DOHH2 (cell line): ENCODE measurements around the gene TRAPPC5.
"Not testable (repeated sequence)": the region's sequence is repeated elsewhere in the genome, so short reads cannot be mapped to it uniquely, and the experiment has no call there.

Source experiments
- H3F3A ChIP-seq: fragments of 200-600 bp; sonication (generic), shearing (Covaris generic); 2 replicates; pipeline ENCODE4 v1.6.0; 2016; ENCODE audit warnings: antibody characterized with exemption, mild to moderate bottlenecking; ENCODE audit not compliant: control insufficient read depth, insufficient read depth
- H3K27ac ChIP-seq: fragments of 200-600 bp; sonication (generic); 2 replicates; pipeline ENCODE4 v1.5.1; 2014; ENCODE audit warnings: low read depth, mild to moderate bottlenecking, low read length, moderate library complexity
- H3K27me3 ChIP-seq: fragments of 200-600 bp; sonication (generic); 2 replicates; pipeline ENCODE4 v1.6.1; 2014; ENCODE audit warnings: mild to moderate bottlenecking, low read length, mixed read lengths; ENCODE audit not compliant: control insufficient read depth
- H3K36me3 ChIP-seq: fragments of 200-600 bp; sonication (generic); 2 replicates; pipeline ENCODE4 v1.6.1; 2014; ENCODE audit warnings: mild to moderate bottlenecking, low read length, moderate library complexity, mixed read lengths; ENCODE audit not compliant: control insufficient read depth
- H3K4me1 ChIP-seq: fragments of 200-600 bp; sonication (generic); 2 replicates; pipeline ENCODE4 v1.6.1; 2014; ENCODE audit warnings: mild to moderate bottlenecking, low read length, mixed read lengths; ENCODE audit not compliant: control insufficient read depth
- H3K4me2 ChIP-seq: fragments of 200-600 bp; sonication (generic); 2 replicates; pipeline ENCODE4 v1.6.0; 2014; ENCODE audit warnings: mild to moderate bottlenecking, low read length, moderate library complexity
- H3K4me3 ChIP-seq: fragments of 200-600 bp; sonication (generic); 2 replicates; pipeline ENCODE4 v1.5.1; 2014; ENCODE audit warnings: mild to moderate bottlenecking, low read length, mixed read lengths
- H3K79me2 ChIP-seq: fragments of 200-600 bp; sonication (generic); 2 replicates; pipeline ENCODE4 v1.6.1; 2014; ENCODE audit warnings: mild to moderate bottlenecking, low read length, mixed read lengths; ENCODE audit not compliant: control insufficient read depth
- H3K9me2 ChIP-seq: fragments of 200-600 bp; sonication (generic); replicated peaks from 2 replicates; pipeline ENCODE4 v1.6.1; 2014; ENCODE audit warnings: mild to moderate bottlenecking, low read length, mixed read lengths; ENCODE audit not compliant: control insufficient read depth
- H3K9me3 ChIP-seq: fragments of 200-600 bp; sonication (generic); 2 replicates; pipeline ENCODE4 v1.6.1; 2014; ENCODE audit warnings: antibody characterized with exemption, low read length, mixed read lengths; ENCODE audit not compliant: control insufficient read depth, insufficient read depth
- H4K20me1 ChIP-seq: fragments of 200-600 bp; sonication (generic); 2 replicates; pipeline ENCODE4 v1.6.0; 2014; ENCODE audit warnings: low read depth, mild to moderate bottlenecking, antibody characterized with exemption, low read length, moderate library complexity; ENCODE audit not compliant: control insufficient read depth, insufficient read depth
- CTCF ChIP-seq: fragments of 200-600 bp; sonication (generic); IDR thresholded peaks from one replicate; pipeline ENCODE4 v1.5.1; 2014; ENCODE audit warnings: antibody characterized with exemption, mild to moderate bottlenecking, low read depth, low read length; ENCODE audit not compliant: poor library complexity, severe bottlenecking
- EZH2phosphoT487 ChIP-seq: fragments of 200-600 bp; sonication (generic); IDR thresholded peaks from 2 replicates; pipeline ENCODE4 v1.6.1; 2017; ENCODE audit warnings: borderline replicate concordance, mild to moderate bottlenecking, antibody characterized with exemption, low read length, moderate library complexity, mixed read lengths

Gene TRAPPC5

GRCh38 chr19:7642295-7643030 is 38.2 kb upstream of the TRAPPC5 start:
- Histone ChIP-seq H3K9me2 (no peaks in the 10 kb centered on the region), H3K4me1 (peaks cover 22% of the 10 kb centered on the region), H3F3A (peaks cover 6% of the 10 kb centered on the region; the same call in 1 of the 2 replicates), H3K36me3 (peaks cover 13% of the 10 kb centered on the region; the same call in 1 of the 2 replicates), H3K9me3 (peaks cover 5% of the 10 kb centered on the region; the same call in 1 of the 2 replicates), H3K27me3 (no peaks in the 10 kb centered on the region), H3K79me2 (peaks cover 13% of the 10 kb centered on the region), H4K20me1 (no peaks in the 10 kb centered on the region), H3K4me3 (no peak overlapping the region), H3K27ac (no peak overlapping the region), H3K4me2 (no peak overlapping the region)
- TF ChIP-seq CTCF (no peak), EZH2phosphoT487 (no peak)

- Histone ChIP-seq H3K79me2 (peaks cover 7% of the 10 kb centered on the region), H4K20me1 (no peaks in the 10 kb centered on the region), H3K4me2 (no peak overlapping the region), H3F3A (peaks cover 6% of the 10 kb centered on the region; the same call in 1 of the 2 replicates), H3K27ac (no peak overlapping the region), H3K9me2 (no peaks in the 10 kb centered on the region), H3K27me3 (no peaks in the 10 kb centered on the region), H3K9me3 (peaks cover 5% of the 10 kb centered on the region; the same call in 1 of the 2 replicates), H3K4me3 (no peak overlapping the region), H3K36me3 (peaks cover 13% of the 10 kb centered on the region; the same call in 1 of the 2 replicates), H3K4me1 (peaks cover 22% of the 10 kb centered on the region)
- TF ChIP-seq CTCF, result no peak
- TF ChIP-seq EZH2phosphoT487, result no peak
Measured at GRCh38 chr19:7643031-7643415, 37.6 kb upstream of the TRAPPC5 start.

GRCh38 chr19:7643629-7644549 is 36.7 kb upstream of the TRAPPC5 start:
- not testable (repeated sequence) for H3K9me3 ChIP-seq, H3K4me3 ChIP-seq, H3K79me2 ChIP-seq, H3F3A ChIP-seq, H3K27me3 ChIP-seq, H3K9me2 ChIP-seq, H4K20me1 ChIP-seq, H3K27ac ChIP-seq, H3K4me2 ChIP-seq
- Histone ChIP-seq H3K4me1 (peaks cover 30% of the 10 kb centered on the region), H3K36me3 (peaks cover 13% of the 10 kb centered on the region; the same call in 1 of the 2 replicates)

- peaks cover 9% of the 10 kb centered on the region; the same call in 1 of the 2 replicates for H3F3A ChIP-seq
- no peak overlapping the region for H3K4me3 ChIP-seq
- no peaks in the 10 kb centered on the region for H3K27me3 ChIP-seq
- H3K9me3 ChIP-seq, result peaks cover 5% of the 10 kb centered on the region; the same call in 1 of the 2 replicates
- H3K27ac ChIP-seq, result no peak overlapping the region
- peaks cover 13% of the 10 kb centered on the region; the same call in 1 of the 2 replicates for H3K36me3 ChIP-seq
- H3K4me2 ChIP-seq, result no peak overlapping the region
- H3K4me1 ChIP-seq, result peaks cover 36% of the 10 kb centered on the region
- H3K9me2 ChIP-seq, result no peaks in the 10 kb centered on the region
- H3K79me2 ChIP-seq, result no peaks in the 10 kb centered on the region
- TF ChIP-seq EZH2phosphoT487 (no peak), CTCF (no peak)
- H4K20me1 ChIP-seq, result no peaks in the 10 kb centered on the region
Measured at GRCh38 chr19:7644550-7644877, 36.1 kb upstream of the TRAPPC5 start.
